Measurements from ENCODE around the gene FXN. TPM values are rescaled to one million over a fixed set of nuclear protein-coding genes. Genes with fewer than 3 reads are reported as not detected.
"Not testable (repeated sequence)": the region's sequence is repeated elsewhere in the genome, so short reads cannot be mapped to it uniquely, and the experiment has no call there.

The FXN gene
- total RNA-seq, 2 donors from 2014 or later = 9.6 to 17.8 TPM

DNA sequence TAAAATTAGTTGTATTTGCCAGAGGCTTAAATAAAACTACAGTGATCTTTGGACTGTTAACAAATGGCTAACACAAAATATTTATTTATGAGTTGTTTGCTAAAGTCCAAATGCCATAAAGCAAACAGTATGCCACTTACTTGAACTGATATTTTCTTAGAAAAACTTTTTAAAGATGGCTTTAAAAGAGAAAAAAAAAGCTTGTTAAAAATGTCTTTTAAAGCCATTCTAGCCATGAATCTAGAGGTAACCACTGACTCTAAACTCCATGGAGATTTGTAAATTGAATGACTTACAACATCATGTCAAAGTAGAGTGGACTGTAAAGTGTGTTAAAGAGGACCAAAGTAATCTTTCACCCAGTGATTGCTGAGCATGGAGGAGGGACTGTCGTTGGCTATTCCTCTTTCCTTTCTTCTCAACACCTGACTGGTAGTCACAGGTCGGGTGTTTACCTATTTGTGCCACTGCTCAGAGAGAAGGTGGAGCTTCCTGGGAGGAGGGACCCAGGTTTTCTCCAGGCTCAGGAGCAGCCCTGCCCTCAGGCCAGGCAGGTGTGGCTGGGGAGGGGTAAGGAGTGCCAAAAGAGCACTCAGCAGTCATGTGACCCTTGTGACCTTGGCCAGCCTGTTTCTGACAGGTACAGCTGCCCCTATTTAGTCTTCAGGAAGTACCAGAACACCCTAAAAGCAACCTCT, 69.4 kb downstream of the FXN start:
- H3K36me3 ChIP-seq = no peaks in the 10 kb centered on the region
- 34% methylated on average over 2 of the region's 2 CpGs for WGBS
- intact Hi-C loops (cut with DNase I) = no loop called here
- no peaks in the 10 kb centered on the region for H3K4me1 ChIP-seq (replicated peaks)
- no peak overlapping the region for H3K27ac ChIP-seq
- peak; percentile 49 for TF ChIP-seq POLR2A (IDR thresholded peaks at IDR 0.05)
- peak; percentile 52 for TF ChIP-seq POLR2AphosphoS5 (IDR thresholded peaks at IDR 0.05)
- TF ChIP-seq CTCF (IDR thresholded peaks at IDR 0.05) = no peak
- no peaks in the 10 kb centered on the region for H3K9me3 ChIP-seq
- H3K4me3 ChIP-seq = no peak overlapping the region
- no peaks in the 10 kb centered on the region for H3K27me3 ChIP-seq (replicated peaks; ENCODE audit: insufficient read depth)
- DNase-seq (ENCODE audit: low spot score) = peak; percentile 40

GRCh38 chr9:69107771-69108170, 72.2 kb downstream of the FXN start:
- 74% methylated on average over 3 of the region's 3 CpGs for WGBS
- no peak for DNase-seq (ENCODE audit: low spot score)
- intact Hi-C loops (cut with DNase I) = no loop called here

GRCh38 chr9:69108706-69109105, 73.2 kb downstream of the FXN start:
- DNase-seq (ENCODE audit: low spot score); H3K4me1 ChIP-seq (replicated peaks); H3K4me3 ChIP-seq; intact Hi-C loops (cut with DNase I); H3K27ac ChIP-seq; H3K36me3 ChIP-seq; H3K27me3 ChIP-seq (replicated peaks; ENCODE audit: insufficient read depth); H3K9me3 ChIP-seq: not testable (repeated sequence)
- WGBS = 94% methylated on average over 14 of the region's 14 CpGs

More at GRCh38 chr9:69107771-69108170, 72.2 kb downstream of the FXN start:
- H3K4me3 ChIP-seq = no peak overlapping the region
- no peaks in the 10 kb centered on the region for H3K4me1 ChIP-seq (replicated peaks)
- H3K27me3 ChIP-seq (replicated peaks; ENCODE audit: insufficient read depth) = no peaks in the 10 kb centered on the region
- TF ChIP-seq POLR2AphosphoS5 (IDR thresholded peaks at IDR 0.05) = no peak
- TF ChIP-seq POLR2A (IDR thresholded peaks at IDR 0.05) = no peak
- TF ChIP-seq CTCF (IDR thresholded peaks at IDR 0.05) = no peak
- no peaks in the 10 kb centered on the region for H3K36me3 ChIP-seq
- H3K27ac ChIP-seq = no peak overlapping the region
- H3K9me3 ChIP-seq = no peaks in the 10 kb centered on the region

DNA sequence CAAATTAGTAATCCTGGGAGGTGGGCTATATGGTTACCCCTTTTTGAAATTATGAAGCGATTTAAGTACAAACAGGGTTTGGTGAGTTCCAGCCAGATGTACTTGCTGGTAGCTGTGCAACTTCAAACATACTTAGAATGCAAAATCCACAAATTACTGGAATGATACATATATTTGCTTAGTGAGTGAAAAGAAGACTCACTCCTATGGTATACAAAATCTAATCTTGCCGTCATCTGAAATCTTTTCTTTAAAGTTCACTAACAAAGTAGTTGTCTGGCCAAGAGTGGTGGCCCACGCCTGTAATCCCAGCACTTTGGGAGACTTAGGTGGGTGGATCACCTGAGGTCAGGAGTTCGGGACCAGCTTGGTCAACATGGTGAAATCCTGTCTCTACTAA, 73.6 kb downstream of the FXN start:
- TF ChIP-seq CTCF (IDR thresholded peaks at IDR 0.05) (no peak), POLR2AphosphoS5 (IDR thresholded peaks at IDR 0.05) (no peak), POLR2A (IDR thresholded peaks at IDR 0.05) (no peak)
- H3K36me3 ChIP-seq = no peaks in the 10 kb centered on the region
- H3K4me1 ChIP-seq (replicated peaks) = no peaks in the 10 kb centered on the region
- WGBS = 83% methylated on average over 4 of the region's 4 CpGs
- H3K4me3 ChIP-seq = no peak overlapping the region
- intact Hi-C loops (cut with DNase I) = no loop called here
- DNase-seq (ENCODE audit: low spot score) = no peak
- no peaks in the 10 kb centered on the region for H3K9me3 ChIP-seq
- no peaks in the 10 kb centered on the region for H3K27me3 ChIP-seq (replicated peaks; ENCODE audit: insufficient read depth)
- no peak overlapping the region for H3K27ac ChIP-seq

GRCh38 chr9:69112646-69113045, 77.1 kb downstream of the FXN start:
- H3K9me3 ChIP-seq; H3K4me1 ChIP-seq (replicated peaks); H3K36me3 ChIP-seq; H3K4me3 ChIP-seq; H3K27ac ChIP-seq; H3K27me3 ChIP-seq (replicated peaks; ENCODE audit: insufficient read depth); intact Hi-C loops (cut with DNase I); DNase-seq (ENCODE audit: low spot score): not testable (repeated sequence)
- WGBS = 95% methylated on average over 17 of the region's 17 CpGs

- no peak for DNase-seq (ENCODE audit: low spot score)
- H3K27ac ChIP-seq = no peak overlapping the region
- H3K9me3 ChIP-seq = no peaks in the 10 kb centered on the region
- H3K36me3 ChIP-seq = no peaks in the 10 kb centered on the region
- WGBS = 58% methylated on average over 1 of the region's 1 CpG
- no peaks in the 10 kb centered on the region for H3K27me3 ChIP-seq (replicated peaks; ENCODE audit: insufficient read depth)
- H3K4me1 ChIP-seq (replicated peaks) = peaks cover 4% of the 10 kb centered on the region
- no peak overlapping the region for H3K4me3 ChIP-seq
- TF ChIP-seq POLR2AphosphoS5 (IDR thresholded peaks at IDR 0.05) (no peak), CTCF (IDR thresholded peaks at IDR 0.05) (no peak), POLR2A (IDR thresholded peaks at IDR 0.05) (no peak)
- intact Hi-C loops (cut with DNase I) = no loop called here
These were observed 80.1 kb downstream of the FXN start for GRCh38 chr9:69115621-69116020.
